Mucosa of rectum (tissue), 2 donors: ENCODE data around the gene ARHGEF33.

ENCODE experiments used
- H3K27ac ChIP-seq, 2 donors: one replicate each; pipeline ENCODE4 v1.7.0; 2013; ENCODE audit warnings: inconsistent platforms in 2 of 2, low read depth in 2 of 2, low read length in 2 of 2
- H3K27me3 ChIP-seq, 2 donors: one replicate each; pipeline ENCODE4 v1.7.0; 2013; ENCODE audit warnings: low read length in 2 of 2; ENCODE audit not compliant: control insufficient read depth in 2 of 2, insufficient read depth in 2 of 2
- H3K36me3 ChIP-seq, 2 donors: one replicate each; pipeline ENCODE4 v1.7.0; 2013; ENCODE audit warnings: low read length in 2 of 2; ENCODE audit not compliant: control insufficient read depth in 2 of 2, insufficient read depth in 2 of 2
- H3K4me1 ChIP-seq, 2 donors: one replicate each; pipeline ENCODE4 v1.7.0; 2013; ENCODE audit warnings: low read length in 2 of 2, mild to moderate bottlenecking in 1 of 2; ENCODE audit not compliant: control insufficient read depth in 2 of 2, insufficient read depth in 2 of 2
- H3K4me3 ChIP-seq, 2 donors: one replicate each; pipeline ENCODE4 v1.7.0; 2013; ENCODE audit warnings: low read length in 2 of 2
- H3K9ac ChIP-seq, 2 donors: one replicate each; pipeline ENCODE4 v1.7.0; 2013; ENCODE audit warnings: low read length in 2 of 2, low read depth in 1 of 2, mild to moderate bottlenecking in 1 of 2
- H3K9me3 ChIP-seq, 2 donors: one replicate each; pipeline ENCODE4 v1.7.0; 2013; ENCODE audit warnings: low read length in 2 of 2; ENCODE audit not compliant: control insufficient read depth in 2 of 2
- donor health status: healthy.
- donor health status: Normal muscosa, but diverticular disease.

ARHGEF33 gene

GRCh38 chr2:39023649-39024048, 134.0 kb downstream of the ARHGEF33 start:
- Histone ChIP-seq H3K27me3 (no peaks in the 10 kb centered on the region), H3K4me3 (no peak overlapping the region), H3K27ac (no peak overlapping the region), H3K36me3 (peaks cover 8 to 12% of the 10 kb centered on the region in 2 donors), H3K9ac (no peak overlapping the region), H3K9me3 (no peaks in the 10 kb centered on the region), H3K4me1 (no peaks in the 10 kb centered on the region)

GRCh38 chr2:39024833-39025232, 135.2 kb downstream of the ARHGEF33 start:
- Histone ChIP-seq H3K4me1 (no peaks in the 10 kb centered on the region), H3K27ac (no peak overlapping the region), H3K9ac (no peak overlapping the region), H3K36me3 (peaks cover 8 to 15% of the 10 kb centered on the region in 2 donors), H3K27me3 (no peaks in the 10 kb centered on the region), H3K9me3 (no peaks in the 10 kb centered on the region), H3K4me3 (no peak overlapping the region)
